ENCODE measurements around the gene SMPD1. TPM values are rescaled to one million over a fixed set of nuclear protein-coding genes. Genes with fewer than 3 reads are reported as not detected.
A peak's percentile ranks its signal among the peaks of the same experiment; 100 is the strongest.

Gene SMPD1
- total RNA-seq, 2 donors from 2014 or later = 50.8 to 56.3 TPM

DNA sequence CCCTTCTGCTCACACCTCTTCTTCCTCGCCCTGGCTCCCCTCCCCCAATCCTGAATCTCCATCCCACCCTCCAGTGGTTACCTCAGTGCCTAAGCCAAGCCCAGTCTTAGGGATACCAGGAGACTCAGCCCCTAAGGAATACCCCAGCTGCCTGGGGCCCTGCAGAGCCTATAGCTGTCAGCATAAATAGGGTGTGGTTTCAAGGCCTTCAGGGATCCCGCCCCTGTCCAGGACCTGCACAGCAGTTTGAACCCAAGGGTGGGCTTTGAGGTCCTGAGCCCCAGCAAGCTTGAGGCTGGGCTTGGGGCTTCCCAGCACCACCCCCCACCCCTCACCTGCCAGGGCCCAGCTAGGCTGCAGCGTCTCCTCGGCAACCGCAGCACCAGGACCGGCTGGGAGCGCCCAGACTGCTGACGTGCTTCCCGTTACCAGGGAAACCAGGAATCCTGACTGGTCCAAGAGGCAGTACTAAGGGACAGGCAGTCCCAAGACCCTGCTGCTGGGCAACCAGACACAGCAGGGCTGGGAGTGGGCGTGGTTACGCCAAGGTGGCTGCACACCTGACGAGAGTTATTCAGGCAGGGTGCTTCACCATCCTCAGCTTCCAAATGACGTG, 14.9 kb downstream of the SMPD1 start:
- ATAC-seq = peak in 1 of 2 donors; percentile 36
- intact Hi-C loops (cut with DNase I) = no loop called here
- peak; percentile 26 for DNase-seq

DNA sequence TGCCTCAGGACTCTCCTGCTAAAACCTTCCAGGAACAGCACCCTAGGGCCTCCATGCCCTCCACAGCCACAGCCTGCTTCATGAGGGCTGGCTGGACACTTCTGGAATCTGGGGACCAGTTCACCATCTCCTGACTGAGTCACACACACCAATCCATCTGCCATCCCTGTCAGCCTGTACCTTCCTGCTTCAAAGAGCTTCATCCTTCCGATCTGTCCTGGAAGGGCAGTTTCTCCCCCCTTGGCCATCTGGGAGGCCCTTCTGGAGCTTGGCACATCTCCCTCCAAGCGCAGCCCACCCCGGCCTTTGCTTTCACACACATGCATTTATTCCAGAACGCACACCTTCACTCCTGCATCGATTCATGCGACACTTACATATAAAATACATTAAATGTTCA, 15.6 kb downstream of the SMPD1 start:
- DNase-seq = no peak
- intact Hi-C loops (cut with DNase I) = no loop called here
- no peak for ATAC-seq

- DNase-seq (no peak), ATAC-seq (no peak)
- intact Hi-C loops (cut with DNase I) = no loop called here
Measured at GRCh38 chr11:6406370-6406769, 16.1 kb downstream of the SMPD1 start.

DNA sequence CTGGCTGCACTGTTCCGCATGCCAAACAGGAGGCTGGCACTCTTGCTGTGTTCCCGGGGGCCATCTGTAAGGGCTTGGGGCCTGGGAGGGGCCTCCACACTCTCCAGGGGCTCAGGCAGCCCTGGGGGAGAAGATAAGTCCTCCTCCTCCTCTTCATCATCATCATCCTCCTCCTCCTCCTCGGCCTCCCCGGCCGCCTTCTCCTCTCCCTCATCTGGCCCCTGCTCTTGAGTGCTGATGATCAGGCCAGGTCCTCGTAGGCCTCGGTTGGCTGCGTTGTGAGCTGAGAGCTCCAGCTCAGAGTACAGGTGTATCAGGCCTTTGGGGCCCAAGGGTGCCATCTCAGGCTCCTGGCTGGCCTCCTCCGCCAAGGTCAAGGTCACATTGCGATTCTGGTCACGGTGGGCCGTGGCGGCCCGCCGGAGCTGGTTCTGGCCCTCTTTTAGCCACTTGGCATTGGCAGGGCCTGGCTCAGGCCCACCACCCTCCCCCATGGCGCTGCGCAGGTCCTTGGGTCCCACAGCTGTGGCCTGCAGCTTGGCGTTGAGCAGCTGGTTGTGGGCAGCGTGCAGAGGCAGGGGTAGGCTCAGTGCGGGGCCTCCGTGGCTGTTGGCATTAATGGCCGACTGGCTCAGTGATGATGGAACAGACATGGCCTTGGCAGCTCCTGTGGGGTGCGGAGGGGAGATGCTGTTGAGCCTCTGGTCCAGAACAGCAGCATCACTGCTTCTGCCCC, 20.6 kb downstream of the SMPD1 start:
- no peak for ATAC-seq
- intact Hi-C loops (cut with DNase I) = no loop called here

DNA sequence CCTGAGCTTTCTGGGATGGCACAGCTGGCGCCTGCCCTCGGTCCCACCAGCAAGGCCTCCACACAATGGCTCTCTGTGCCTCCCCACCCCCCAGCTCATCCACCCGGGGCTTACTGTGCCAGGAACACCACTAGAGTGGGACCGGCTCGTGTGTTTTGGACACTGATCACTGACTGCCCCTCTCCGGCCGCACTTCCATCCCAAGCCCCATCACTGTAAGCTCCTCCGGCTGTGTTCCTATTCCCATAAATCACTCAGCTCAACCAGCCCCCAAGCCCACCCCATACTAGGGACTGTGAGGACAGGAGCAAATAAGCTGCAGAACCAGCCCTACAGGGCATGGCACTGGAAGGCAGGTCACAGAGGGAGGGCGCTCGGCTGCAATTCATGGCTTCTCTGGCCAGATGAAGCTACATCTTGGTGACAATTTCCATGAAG, 21.3 kb downstream of the SMPD1 start:
- DNase-seq (no peak), ATAC-seq (no peak)
- intact Hi-C loops (cut with DNase I) = no loop called here

More for the DNA sequence above, 20.6 kb downstream of the SMPD1 start:
- no peak for DNase-seq

GRCh38 chr11:6413791-6414201, 23.5 kb downstream of the SMPD1 start:
- intact Hi-C loops (cut with DNase I) = no loop called here
- no peak for DNase-seq
- no peak for ATAC-seq

DNA sequence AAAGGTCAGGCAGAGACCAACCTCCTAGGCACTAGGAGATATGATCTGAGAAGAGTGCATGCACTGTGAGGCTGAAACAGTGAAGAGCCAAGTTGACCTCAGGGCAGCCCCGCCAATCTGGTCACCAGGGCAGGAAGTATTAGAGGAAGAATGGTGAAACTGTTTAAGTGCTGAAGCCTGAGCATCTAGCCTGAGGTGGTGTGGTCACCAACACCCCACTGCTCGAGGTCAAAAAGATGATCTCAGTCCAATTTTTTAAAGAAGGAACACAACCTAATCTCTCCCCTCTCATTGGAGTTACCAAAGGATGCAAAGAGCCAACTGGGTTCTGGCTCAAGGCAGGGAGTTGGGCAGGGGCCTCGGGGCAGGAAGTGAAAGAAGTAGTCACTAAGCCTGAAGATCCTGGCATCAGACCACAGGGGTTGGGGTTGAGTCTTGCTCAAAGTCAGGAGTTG, 24.6 kb downstream of the SMPD1 start:
- no peak for ATAC-seq
- DNase-seq = no peak
- intact Hi-C loops (cut with DNase I) = no loop called here

DNA sequence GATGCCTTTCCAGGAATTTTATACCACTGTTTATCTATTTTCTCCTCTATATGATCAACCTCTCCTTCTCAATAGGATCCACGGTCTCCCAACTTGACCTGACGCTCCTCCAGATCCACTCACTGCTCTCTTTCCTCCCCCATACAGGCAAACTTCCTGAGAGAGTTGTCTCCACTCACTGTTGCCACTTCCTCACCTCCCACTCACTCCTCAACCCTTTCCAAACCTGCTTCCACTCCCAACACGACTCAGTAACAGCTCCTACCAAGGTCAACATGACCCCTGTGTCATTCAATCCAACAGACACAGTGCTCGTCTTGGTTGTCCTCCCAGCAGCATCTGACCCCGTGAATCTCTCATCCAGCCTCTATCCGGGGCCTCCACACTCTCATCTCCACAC, 25.5 kb downstream of the SMPD1 start:
- intact Hi-C loops (cut with DNase I) = no loop called here
- DNase-seq (no peak), ATAC-seq (no peak)

DNA sequence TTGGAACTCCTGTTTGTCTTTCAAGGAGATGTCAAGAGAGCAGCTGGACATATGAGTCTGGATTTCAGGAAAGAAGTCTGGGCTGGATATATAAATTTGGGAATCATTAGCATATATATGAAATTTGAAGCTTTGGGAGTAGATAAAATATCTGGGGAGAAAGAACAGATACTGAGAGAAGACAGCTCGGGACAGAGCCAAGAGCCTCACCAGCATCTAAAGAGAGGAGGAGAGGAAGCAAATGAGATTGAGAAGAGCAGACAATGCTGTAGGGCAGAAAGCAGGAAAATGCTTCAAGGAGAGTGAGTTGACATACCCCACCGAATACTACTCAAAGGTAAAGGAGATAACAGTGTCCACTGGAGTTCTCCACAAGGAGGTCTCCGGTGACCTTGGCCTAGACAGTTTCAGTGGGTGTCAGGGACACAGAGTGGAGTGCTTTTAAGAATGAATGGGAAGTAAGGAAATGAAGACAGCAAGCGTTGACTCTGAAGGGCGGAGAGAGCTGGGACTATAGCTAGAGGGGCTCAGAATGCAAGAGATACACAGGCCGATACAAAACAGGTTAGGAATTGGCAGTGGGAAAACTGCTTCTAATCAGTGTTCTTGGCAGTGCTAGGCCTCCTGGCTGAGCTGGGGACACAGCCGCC, 27.8 kb downstream of the SMPD1 start:
- no peak for DNase-seq
- peak; percentile 2 to 62 for ATAC-seq
- intact Hi-C loops (cut with DNase I) = no loop called here

- intact Hi-C loops (cut with DNase I) = no loop called here
- peak; percentile 30 for DNase-seq
- peak; percentile 42 to 49 for ATAC-seq
Measured at GRCh38 chr11:6418557-6419008, 28.3 kb downstream of the SMPD1 start.

GRCh38 chr11:6419009-6419631, 28.8 kb downstream of the SMPD1 start, which contains the start of gene APBB1:
Gene APBB1 (minus strand): TSS chr11:6419094. CDS start chr11:6411347, 7,747 bp downstream.
- ATAC-seq = peak; percentile 96
- peak; percentile 75 for DNase-seq

DNA sequence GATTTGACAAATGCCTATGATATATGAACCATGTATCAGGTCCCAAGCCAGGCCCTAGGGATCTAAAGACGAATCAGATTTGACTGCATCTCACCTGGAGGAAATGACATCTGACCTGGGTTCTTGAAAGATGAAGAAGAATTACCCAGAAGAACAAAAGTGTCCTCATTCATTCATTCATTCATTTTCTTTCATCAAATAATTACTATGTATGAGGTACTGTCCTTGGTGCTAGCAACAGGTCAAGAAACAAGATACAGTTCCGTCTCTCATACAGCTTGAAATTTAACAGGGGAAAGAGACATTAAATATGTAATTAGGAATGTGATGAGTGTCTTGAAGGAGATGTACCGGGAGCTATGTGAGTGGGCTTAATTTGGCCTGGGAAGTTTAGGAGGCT, 30.4 kb downstream of the SMPD1 start:
- intact Hi-C loops (cut with DNase I) = no loop called here
- no peak for ATAC-seq

More at GRCh38 chr11:6419009-6419631, 28.8 kb downstream of the SMPD1 start, which contains the start of gene APBB1:
- intact Hi-C loops (cut with DNase I) = no loop called here

DNA sequence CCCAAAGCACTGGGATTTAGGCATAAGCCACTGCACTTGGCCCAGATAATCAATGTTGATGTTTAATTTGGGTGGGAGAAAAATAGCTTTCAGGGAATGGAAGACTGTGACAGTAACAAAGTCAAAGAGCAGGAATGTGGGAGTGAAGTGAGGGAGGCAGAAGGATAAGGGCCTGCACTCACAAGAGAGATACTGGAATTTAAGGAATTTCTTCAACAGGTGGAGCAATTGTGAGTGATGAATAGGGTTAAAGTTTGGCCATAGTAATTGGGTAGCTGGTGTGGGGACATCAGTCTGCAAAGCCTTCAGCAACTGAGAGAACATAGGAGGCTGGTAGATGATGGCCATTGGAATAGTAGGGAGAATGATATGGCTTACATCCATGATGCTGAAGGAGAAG, 37.2 kb downstream of the SMPD1 start:
- intact Hi-C loops (cut with DNase I) = no loop called here
- DNase-seq (no peak), ATAC-seq (no peak)

More for the DNA sequence above, 30.4 kb downstream of the SMPD1 start:
- DNase-seq = no peak

GRCh38 chr11:6431861-6432260, 41.6 kb downstream of the SMPD1 start:
- peak in 1 of 2 donors; percentile 42 for ATAC-seq
- intact Hi-C loops (cut with DNase I) = no loop called here
- DNase-seq = no peak

DNA sequence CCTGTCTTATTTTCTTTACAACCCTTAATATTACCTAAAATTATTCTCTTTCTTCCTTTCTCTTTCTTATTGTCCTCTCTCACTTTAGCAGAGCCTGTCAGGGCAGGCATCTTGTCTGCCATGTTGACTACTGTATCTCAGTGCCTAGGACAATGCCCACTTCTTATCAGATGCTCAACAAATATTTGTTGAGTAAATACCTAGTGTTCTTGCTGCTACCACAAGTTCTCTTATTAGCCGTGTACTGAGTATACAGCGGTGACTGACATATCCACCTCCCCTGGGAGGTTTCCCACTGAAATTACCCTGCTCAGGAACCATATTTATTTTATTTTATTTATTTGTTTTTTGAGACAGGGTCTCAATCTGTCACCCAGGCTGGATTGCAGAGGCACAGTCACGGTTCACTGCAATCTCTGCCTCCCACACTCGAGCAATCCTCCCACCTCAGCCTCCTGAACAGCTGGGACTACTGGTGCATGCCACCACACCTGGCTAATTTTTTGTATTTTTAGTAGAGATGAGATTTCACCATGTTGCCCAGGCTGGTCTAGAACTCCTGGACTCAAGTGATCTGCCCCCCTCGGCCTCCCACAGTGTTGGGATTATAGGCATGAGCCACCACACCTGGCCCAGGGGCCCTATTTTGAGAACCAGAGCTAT, 43.9 kb downstream of the SMPD1 start:
- intact Hi-C loops (cut with DNase I) = no loop called here
- ATAC-seq (no peak), DNase-seq (no peak)

DNA sequence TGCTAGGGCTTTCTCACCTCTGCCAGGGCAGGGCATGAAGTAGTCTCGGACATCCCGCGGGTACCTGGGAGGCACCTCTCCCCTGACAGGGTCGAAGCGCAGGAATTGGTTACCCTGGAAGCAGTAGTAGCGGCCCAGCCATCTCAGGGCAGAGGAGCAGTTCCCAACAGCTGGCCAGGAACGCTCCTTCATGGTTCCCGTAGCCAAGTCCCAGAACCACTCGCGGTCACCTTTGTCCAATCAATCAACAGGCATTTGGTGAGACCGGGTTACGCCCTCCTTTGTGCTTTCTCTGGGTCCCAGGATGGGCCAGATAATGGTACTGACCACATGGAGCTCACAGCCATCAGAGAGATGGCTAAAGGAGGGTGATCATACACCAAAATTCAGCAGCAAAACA, 47.1 kb downstream of the SMPD1 start:
- ATAC-seq (no peak), DNase-seq (no peak)
- intact Hi-C loops (cut with DNase I) = no loop called here

GRCh38 chr11:6437993-6438392, 47.7 kb downstream of the SMPD1 start:
- intact Hi-C loops (cut with DNase I) = no loop called here
- no peak for ATAC-seq

DNA sequence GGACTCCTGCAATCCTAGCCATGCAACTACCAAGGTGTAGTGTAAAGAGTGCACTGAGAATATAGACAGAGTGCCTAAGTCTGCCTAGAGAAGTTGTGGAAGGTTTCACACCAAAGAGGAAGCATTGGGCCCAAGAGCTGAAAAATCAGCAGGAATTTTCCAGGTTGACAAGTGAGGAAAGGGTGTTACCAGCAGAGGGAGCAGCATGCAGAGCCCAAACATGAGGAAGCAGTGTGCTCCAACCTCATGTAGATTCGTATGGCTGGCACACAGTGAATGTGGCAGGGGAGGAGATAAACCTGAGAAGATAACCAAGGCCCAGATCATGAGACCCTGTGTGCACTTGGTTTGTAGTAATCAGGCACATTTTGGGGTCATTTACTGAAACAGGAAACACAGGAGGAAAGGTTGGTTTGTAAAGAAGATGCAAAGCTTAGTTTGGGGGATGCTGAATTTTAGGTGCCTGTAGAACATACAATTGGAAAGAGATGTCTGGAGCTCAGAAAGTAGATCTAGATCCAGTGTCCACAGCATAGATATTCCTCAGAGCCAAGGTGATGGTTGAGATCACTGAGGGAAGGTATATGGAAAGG, 48.8 kb downstream of the SMPD1 start:
- ATAC-seq (peak; percentile 65 to 76), DNase-seq (peak; percentile 54)
- intact Hi-C loops (cut with DNase I) = no loop called here

More at GRCh38 chr11:6437993-6438392, 47.7 kb downstream of the SMPD1 start:
- no peak for DNase-seq
